Astrocyte of the spinal cord (primary cell): Measurements from ENCODE around the gene OR10S1.

Experiments used
- DNase-seq: peaks from one replicate; pipeline ENCODE4 v3.0.0; 2011; ENCODE audit warnings: low read depth, low spot score
- H3K4me3 ChIP-seq: 2 replicates; pipeline ENCODE4 v1.5.1; 2011; ENCODE audit warnings: low read depth, mild to moderate bottlenecking, low read length, moderate library complexity
- CTCF ChIP-seq: IDR thresholded peaks from 2 replicates; pipeline ENCODE4 v1.5.1; 2012; ENCODE audit warnings: low read depth, mild to moderate bottlenecking, low read length, inconsistent platforms
- in situ Hi-C: cut with HindIII; loops from 2 replicates; pipeline ENCODE4 v1.10.0; 2017; ENCODE audit warnings: low sequenced_read_pairs

Gene OR10S1

GRCh38 chr11:123976770-123977560, 616 bp downstream of the OR10S1 start:
- in situ Hi-C loops: no loop called here
- no peak overlapping the region for H3K4me3 ChIP-seq
- no peak for TF ChIP-seq CTCF
- no peak for DNase-seq

- peak; percentile 79 for DNase-seq
- no peak overlapping the region for H3K4me3 ChIP-seq
- in situ Hi-C loops: no loop called here
- TF ChIP-seq CTCF: no peak
Measured at GRCh38 chr11:123973816-123974215, 3.8 kb downstream of the OR10S1 start.

- TF ChIP-seq CTCF: no peak
- H3K4me3 ChIP-seq: no peak overlapping the region
- in situ Hi-C loops: no loop called here
- DNase-seq: no peak
Measured at GRCh38 chr11:123956752-123957151, 20.8 kb downstream of the OR10S1 start.

GRCh38 chr11:123945132-123945531, 32.4 kb downstream of the OR10S1 start:
- TF ChIP-seq CTCF: no peak
- in situ Hi-C loops: no loop called here
- H3K4me3 ChIP-seq: no peak overlapping the region

GRCh38 chr11:123943738-123944137, 33.8 kb downstream of the OR10S1 start, which contains the start of gene OR6T1:
Gene OR6T1 (minus strand): TSS chr11:123943838. CDS start chr11:123943838, 0 bp downstream.
- no peak within 1 kb of the TSS for H3K4me3 ChIP-seq
- in situ Hi-C loops: no loop called here
- TF ChIP-seq CTCF: no peak
- no peak for DNase-seq

More at GRCh38 chr11:123945132-123945531, 32.4 kb downstream of the OR10S1 start:
- DNase-seq: no peak

- in situ Hi-C loops: no loop called here
- H3K4me3 ChIP-seq: no peak overlapping the region
- no peak for TF ChIP-seq CTCF
- DNase-seq: no peak
Measured at GRCh38 chr11:123942413-123942812, 35.2 kb downstream of the OR10S1 start.
